H54 (cell line): ENCODE data around the gene PPP2R5C.

Source experiments
- DNase-seq: peaks from one replicate; pipeline ENCODE4 v3.0.0; 2011; ENCODE audit warnings: low spot score, mixed read lengths; ENCODE audit not compliant: insufficient read length
- FAIRE-seq: peaks from 3 replicates; lab custom pipeline; 2011; peaks lifted over from hg19 to GRCh38; lab: Jason Lieb, UNC
- POLR2A ChIP-seq: IDR thresholded peaks from 2 replicates; pipeline ENCODE4 v1.6.1; 2011; ENCODE audit warnings: low read depth, mild to moderate bottlenecking, low read length

The PPP2R5C gene

DNA sequence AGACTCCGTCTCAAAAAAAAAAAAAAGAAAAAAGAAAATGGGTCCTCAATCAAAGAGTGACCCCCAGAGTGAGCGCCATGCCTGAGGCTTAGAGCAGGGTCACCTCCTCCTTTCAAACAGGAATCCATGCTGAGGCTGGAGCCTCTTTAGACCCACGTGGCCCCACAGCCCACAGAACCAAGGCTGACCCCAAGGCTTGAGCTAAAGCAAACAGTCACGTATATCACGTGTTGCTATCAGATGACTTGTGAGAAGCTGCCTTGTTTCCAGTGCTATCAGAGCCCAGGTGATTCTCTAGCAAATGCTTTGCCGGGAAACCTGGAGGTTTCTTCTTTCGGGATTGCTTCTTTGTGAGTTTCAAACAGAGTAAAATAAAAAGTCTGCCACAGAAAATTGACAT is 171.2 kb downstream of the PPP2R5C start:
- TF ChIP-seq POLR2A: no peak
- no peak for DNase-seq
- FAIRE-seq: no peak

DNA sequence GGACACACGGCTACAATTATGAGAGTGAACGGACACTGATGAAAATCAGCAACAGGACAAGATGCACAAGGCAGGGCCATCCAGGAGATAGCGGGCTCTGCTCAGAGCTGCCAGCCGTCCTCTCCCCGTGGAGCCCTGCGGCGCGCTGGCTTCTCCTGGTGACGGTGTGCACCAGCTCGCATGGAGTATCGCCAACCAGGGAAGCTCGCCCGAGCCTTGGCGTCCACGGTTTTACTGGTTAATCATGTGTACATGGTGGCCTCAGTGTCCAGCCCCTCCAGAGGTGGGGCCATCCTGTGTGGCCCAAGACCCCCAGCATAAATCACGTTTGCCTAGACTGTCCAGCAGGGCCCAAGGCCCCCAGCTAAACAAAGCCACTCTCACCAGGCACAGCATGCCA is 171.7 kb downstream of the PPP2R5C start:
- TF ChIP-seq POLR2A: no peak
- DNase-seq (no peak), FAIRE-seq (no peak)

DNA sequence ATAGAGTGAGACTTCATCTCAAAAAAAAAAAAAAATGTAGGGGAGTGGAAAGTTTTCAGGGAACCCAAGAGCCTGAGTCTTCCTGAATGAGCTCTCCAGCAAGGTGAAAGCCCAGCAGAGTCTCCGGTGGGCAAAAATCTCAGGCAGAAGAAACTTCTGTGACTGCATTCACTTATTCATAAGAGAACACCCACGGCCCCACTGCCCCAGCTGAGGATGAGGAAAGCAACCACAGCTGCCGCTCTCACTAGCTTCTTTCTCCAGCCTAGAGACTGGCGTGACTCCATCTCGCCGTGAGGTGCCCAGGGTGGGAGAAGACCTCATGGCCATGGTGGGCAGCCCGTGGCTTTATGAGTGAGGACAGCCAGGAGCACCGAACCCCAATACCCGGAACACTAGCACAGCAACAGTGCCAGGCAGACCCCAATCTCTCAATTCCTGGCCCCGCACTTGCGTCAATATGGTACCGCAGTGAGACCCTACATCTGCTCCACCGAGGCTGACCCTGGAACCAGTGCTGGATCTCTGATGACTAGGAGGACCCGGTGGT is 173.2 kb downstream of the PPP2R5C start:
- no peak for TF ChIP-seq POLR2A
- DNase-seq (no peak), FAIRE-seq (no peak)

DNA sequence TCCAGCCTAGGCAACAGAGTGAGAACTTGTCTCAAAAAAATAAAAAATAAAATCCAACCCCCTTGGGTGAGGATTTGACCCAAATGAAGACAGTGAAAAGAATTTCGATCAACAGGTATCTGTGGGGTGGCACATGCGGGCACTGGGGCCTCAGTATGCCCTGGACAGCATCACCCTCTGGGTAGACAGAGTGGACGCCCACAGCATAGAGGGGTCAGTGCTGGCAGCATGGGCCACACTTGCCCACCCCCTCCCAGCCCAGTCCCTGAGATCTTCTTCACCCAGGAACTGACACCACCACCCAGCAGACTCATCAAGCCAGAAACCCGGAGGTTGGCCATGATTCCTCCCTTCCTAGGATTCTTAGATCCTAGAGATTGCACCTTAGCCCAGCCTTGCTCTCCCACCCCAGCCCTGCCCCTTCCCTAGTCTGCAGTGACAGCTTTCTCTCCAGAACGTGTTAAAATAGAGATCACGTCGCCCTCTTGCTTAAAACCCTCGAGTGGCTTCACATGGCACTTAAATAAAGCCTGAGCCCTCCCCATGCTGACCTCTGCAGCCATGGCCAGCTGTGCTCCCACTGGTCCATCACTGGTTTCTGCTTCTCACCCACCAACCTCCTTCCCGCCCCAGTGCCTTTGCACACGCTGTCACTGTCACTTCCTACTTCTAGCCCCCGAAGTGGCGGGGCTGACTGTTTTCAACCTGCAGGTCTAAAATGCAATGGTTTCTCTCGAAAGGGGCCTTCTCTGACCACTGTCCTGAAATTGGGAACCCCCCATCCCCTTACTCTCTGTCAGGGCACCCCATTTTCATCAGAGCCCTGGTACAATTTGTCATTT is 176.6 kb downstream of the PPP2R5C start:
- no peak for TF ChIP-seq POLR2A
- no peak for FAIRE-seq

DNA sequence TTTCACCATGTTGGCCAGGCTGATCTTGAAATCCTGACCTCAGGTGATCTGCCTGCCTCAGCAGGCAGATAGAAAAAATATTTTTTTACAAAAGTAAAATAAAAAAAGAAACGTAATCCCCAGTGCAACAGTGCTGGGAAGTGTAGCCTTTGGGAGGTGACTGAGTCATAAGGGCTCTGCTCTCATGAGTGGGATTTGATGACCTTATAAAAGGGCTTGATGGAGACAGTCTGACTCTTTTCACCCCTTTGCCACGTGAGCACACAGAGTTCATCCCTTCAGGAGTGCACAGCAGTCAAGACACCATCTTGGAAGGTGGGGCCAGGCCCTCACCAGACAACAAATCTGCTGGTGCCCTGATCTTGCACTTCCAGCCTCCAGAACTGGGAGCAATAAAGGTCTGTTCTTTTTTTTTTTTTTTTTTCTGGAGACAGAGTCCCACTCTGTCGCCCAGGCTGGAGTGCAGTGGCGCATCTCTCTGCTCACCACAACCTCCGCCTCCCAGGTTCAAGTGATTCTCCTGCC is 178.2 kb downstream of the PPP2R5C start:
- TF ChIP-seq POLR2A: no peak
- FAIRE-seq (no peak), DNase-seq (no peak)

More for the DNA sequence above, 176.6 kb downstream of the PPP2R5C start:
- DNase-seq: no peak

DNA sequence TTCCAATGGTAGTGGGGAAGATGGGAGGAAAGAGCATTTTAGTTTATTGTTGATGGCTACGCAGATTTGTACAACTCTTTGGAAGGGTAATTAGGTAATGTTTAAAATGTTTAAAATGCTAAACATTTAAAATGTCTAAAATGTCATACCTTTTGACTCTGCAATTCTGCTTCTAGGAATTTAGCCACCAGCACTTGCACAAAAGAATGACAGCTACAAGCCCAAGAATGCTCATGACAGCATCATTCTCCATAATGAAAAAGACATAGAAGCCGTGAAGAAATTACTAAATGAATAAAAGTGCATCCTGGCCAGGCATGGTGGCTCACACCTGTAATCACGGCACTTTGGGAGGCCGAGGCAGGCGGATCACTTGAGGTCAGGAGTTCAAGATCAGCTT is 182.9 kb downstream of the PPP2R5C start:
- TF ChIP-seq POLR2A: no peak
- FAIRE-seq (no peak), DNase-seq (no peak)

DNA sequence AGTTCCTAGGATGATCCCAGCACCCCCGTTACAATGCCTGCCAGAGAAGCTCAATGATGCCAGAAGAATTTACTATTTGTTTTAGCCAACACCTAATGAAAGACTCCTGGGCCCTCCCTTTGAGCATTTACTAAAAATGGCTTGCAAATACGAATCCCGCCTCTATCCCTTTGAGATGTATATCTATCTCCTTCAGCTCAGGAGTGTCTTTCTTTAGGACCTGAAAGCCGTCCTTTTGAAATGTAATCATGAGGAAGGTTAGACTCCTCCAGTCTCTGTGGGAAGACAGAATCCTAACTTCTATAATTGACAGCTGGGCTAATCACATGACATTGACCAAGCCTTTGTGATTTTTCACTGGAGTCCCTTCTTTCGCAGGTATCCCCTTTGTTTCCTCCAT is 183.7 kb downstream of the PPP2R5C start:
- no peak for DNase-seq
- TF ChIP-seq POLR2A: no peak
- no peak for FAIRE-seq

DNA sequence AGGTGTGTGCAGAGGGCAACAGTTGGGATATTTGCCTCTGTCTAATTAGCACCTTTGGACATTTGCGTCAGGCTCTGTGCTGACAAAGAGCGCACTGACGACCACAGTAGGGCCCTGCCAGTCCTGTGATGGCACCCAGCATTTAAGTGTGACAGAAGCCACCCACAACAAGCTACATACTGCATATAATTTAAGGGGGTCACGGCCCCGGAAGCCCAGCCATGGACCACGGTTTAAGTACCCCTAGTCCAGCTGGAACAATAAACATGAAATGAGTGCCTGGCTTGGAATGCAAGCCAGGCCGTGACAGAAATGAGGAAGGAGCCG is 186.0 kb downstream of the PPP2R5C start:
- DNase-seq: no peak
- FAIRE-seq: no peak
- no peak for TF ChIP-seq POLR2A

DNA sequence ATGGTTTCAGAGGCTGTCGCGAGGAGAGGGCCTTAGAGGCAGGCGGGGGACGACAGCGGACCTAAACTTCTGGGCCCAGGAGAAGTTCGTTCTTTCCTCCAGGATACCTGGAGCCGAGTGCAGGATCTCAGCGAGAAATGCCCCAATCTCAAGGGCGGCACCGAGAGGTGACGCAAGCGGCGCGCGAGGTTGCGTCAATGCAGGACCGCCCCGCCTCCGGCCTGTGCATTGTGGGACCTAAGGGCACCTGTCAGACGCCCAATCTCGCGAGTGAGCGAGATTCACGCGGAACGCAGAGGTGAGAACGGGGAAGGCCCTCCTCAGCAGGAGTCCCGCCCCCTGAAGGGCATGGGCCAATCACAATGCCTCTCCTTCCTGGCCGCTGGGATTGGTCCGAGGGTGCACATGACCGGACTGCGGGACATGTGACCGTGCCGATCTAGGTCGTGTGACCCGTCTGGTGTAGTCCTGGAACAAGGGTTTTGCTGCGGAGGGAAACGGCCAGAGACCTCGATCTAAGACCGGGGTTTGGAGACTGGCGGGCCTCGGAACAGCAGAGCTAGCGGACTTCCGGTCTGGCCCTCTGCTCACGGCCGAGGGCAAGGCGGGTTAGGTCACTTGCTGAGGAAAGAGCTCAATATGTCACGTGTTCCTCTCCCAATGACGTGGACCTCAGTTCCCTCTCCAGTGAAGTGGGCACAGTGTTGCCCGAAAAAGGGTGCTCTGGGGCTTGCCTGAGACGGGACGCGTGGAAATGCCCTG is 186.6 kb downstream of the PPP2R5C start:
- TF ChIP-seq POLR2A: peak; percentile 69
- peak; percentile 98 for DNase-seq
- peak; percentile 99 for FAIRE-seq

DNA sequence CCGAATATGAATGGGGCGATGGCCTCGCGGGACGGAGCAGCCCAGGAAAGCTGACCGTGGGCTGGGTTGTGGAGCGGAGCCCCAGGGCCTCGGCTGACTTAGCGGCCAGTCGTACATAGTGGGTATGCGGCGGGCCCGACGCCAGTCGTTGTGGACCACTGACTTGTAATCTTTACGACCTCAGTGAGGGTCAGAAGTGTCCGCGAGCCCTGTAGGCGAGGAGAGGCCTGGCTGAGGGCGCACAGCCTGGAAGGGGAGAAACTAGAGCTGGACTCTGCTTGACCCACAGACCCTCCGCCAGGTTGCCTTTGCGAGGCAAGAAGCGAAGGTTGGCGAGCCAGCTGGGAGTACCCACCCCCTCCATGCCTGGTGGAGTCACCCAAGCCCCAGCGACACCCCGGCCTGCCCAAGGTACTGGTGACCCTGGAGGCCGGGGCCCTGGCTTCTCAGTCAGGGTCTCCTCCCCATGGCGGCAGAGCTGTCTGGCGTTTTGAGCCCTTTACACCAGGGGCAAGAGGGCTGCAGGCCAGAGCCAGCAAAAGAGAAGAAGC is 187.2 kb downstream of the PPP2R5C start:
- FAIRE-seq (no peak), DNase-seq (no peak)
- no peak for TF ChIP-seq POLR2A

DNA sequence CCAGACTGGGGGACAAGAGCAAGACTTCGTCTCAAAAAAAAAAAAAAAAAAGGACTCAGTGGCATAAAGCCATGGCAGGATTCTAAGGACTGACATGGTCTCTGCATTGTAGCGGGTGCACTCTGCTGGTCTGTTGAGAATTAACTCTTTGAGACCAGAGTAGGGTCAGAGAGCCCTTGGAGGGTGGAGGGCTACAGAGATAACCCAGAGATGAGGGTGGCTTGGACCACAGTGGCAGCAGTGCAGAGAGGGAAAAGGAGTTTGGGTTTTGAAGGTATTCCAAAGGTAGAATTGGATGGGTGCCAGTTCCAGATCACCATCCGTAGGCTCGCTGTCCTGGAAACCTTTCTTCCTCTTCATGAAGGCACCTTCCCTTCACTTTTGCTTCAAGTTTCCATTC is 188.6 kb downstream of the PPP2R5C start:
- DNase-seq: no peak
- no peak for TF ChIP-seq POLR2A
- FAIRE-seq: no peak

DNA sequence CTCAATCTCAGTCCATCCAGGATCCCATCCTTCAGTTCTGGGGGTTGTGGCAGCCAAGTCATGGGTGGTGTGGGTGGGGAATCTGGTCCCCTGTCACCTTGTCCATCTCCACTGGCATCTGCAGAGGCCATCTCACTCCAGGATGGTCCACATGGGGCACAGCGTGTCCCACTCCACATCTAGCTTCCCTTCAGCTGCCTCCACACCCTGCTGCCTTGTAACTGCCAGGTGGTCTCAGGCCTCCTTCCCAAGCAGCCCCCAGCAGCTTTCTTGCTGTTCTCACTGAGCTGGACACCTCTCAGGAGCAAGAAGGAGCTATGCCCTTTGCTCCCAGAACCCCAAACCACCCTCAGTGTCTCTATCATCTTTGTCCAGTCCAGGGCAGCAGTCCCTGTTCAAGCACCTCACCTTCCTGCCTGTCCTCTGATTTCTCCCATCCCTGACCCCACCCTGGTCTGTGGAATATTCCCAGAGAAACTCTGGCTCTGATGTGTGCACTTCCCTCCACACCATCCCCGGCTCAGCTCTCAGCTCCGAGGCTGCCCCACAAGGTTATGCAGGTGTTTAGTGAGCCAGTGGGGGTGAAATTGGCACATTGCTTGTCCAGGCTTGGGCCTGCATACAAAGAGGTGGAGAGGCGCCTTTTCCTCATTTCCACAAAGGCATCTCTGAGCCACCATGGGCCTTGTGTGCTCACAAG is 189.2 kb downstream of the PPP2R5C start:
- TF ChIP-seq POLR2A: no peak
- FAIRE-seq (no peak), DNase-seq (no peak)

DNA sequence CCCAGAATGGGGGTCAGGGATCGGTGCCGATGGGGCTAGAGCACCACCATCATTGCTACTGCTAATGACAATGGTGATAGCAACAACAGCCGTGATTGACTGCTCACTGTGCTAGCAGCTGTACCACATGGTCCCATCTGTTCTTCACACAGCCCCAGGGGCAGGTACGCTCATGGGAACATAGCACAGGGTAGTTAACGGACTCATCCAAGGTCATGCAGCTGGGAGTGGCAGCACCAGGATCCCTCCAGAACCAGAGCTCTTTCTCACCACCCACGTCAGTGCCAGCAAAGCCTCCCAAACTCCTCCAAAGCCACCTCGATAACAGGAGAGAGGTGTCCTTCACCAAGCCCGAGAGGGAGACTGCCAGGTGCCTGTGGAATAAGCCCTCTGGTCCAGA is 191.6 kb downstream of the PPP2R5C start:
- DNase-seq (no peak), FAIRE-seq (no peak)
- no peak for TF ChIP-seq POLR2A

DNA sequence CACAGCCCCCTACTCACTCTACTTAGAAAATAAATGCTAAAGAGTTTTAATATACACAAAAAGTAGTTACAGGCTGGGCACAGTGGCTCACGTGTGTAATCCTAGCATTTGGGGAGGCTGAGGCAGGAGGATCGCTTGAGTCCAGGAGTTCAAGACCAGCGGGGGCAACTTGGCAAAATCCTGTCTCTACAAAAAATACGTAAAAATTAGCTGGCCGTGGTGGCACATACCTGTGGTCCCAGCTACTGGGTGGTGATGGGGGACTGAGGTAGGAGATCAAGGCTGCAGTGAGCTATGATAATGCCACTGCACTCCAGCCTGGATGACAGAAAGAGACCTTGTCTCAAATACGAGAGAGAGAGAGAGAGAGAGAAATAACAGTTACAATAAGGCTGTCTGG is 193.0 kb downstream of the PPP2R5C start:
- FAIRE-seq: no peak

More for the DNA sequence above, 193.0 kb downstream of the PPP2R5C start:
- no peak for DNase-seq
- no peak for TF ChIP-seq POLR2A
